Stomach (tissue), 4 donors: ENCODE data around the gene BRCA2.

Source experiments
- POLR2A ChIP-seq, 4 donors: fragments of 450-650 bp; IDR thresholded peaks; one replicate each; pipeline ENCODE4 v1.6.1; 2016; ENCODE audit warnings: antibody characterized with exemption in 4 of 4, control low read depth in 2 of 4, mild to moderate bottlenecking in 1 of 4, moderate library complexity in 1 of 4
- POLR2AphosphoS5 ChIP-seq, 3 donors: sonication (generic); formaldehyde crosslinking; IDR thresholded peaks; one replicate each; pipeline ENCODE4 v1.6.1; 2016; ENCODE audit warnings: antibody characterized with exemption in 3 of 3
- TF ChIP-seq, protein P1 (sequence below), 7 experiments: fragments of 450-650 bp in 4 of 7; fragments of 200-600 bp in 3 of 7; sonication (generic) in 3 of 7; IDR thresholded peaks; one replicate each; pipeline ENCODE4 v1.5.1; 2016 to 2019; ENCODE audit warnings: antibody characterized with exemption in 7 of 7, control low read depth in 2 of 7, mild to moderate bottlenecking in 1 of 7

DNA sequence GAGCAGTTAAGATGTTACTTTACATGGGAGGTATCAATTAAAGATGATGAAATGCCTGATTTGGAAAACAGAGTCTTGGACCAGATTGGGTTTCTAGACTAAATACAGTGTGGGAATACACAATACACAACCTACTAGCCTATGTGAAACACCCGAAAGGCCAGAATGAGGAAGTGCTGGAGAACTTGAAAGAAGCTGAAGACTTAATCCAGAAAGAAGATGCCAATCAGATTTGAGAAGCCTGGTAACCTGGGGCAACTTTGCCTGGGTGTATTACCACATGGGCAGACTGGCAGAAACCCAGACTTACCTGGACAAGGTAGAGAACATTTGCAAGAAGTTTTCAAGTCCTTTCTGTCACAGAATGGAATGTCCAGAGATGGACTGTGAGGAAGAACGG is 69.4 kb downstream of the BRCA2 start:
- TF ChIP-seq POLR2A (IDR thresholded peaks at IDR 0.05) (no peak), POLR2AphosphoS5 (IDR thresholded peaks at IDR 0.05) (no peak)
- TF ChIP-seq, protein P1, sequence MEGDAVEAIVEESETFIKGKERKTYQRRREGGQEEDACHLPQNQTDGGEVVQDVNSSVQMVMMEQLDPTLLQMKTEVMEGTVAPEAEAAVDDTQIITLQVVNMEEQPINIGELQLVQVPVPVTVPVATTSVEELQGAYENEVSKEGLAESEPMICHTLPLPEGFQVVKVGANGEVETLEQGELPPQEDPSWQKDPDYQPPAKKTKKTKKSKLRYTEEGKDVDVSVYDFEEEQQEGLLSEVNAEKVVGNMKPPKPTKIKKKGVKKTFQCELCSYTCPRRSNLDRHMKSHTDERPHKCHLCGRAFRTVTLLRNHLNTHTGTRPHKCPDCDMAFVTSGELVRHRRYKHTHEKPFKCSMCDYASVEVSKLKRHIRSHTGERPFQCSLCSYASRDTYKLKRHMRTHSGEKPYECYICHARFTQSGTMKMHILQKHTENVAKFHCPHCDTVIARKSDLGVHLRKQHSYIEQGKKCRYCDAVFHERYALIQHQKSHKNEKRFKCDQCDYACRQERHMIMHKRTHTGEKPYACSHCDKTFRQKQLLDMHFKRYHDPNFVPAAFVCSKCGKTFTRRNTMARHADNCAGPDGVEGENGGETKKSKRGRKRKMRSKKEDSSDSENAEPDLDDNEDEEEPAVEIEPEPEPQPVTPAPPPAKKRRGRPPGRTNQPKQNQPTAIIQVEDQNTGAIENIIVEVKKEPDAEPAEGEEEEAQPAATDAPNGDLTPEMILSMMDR (IDR thresholded peaks at IDR 0.05): no peak
